Measurements from ENCODE around the gene MYO1B. TPM values are rescaled to one million over a fixed set of nuclear protein-coding genes. Genes with fewer than 3 reads are reported as not detected.

The MYO1B gene
- polyA plus RNA-seq, 1 donor from 2014 or later = 72.2 TPM

DNA sequence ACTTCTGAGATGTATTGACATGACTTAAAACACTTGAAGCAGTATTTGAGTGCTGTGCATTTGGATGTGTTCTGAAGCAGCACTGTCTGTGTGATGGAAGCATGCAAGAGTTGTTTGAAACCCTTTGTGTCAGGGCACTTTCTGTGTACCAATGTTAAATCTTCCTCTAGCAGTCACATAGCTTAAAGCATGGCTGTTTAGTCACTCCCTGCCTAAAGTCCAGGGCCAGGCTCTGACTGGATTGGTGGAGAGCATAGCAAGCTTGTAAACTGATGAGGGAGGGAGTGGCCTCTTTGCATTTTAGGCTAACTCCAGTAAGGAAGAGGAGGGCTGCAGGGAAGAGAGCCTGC lies 73.5 kb downstream of the MYO1B start:
- no peaks in the 10 kb centered on the region for H3K27me3 ChIP-seq (ENCODE audit: insufficient read depth, low read depth, low read length)
- no peak overlapping the region for H3K4me3 ChIP-seq (ENCODE audit: low read length)
- no peak overlapping the region for H3K27ac ChIP-seq (ENCODE audit: low read length)
- no peaks in the 10 kb centered on the region for H3K36me3 ChIP-seq (ENCODE audit: insufficient read depth, low read length)
- TF ChIP-seq, protein P1, sequence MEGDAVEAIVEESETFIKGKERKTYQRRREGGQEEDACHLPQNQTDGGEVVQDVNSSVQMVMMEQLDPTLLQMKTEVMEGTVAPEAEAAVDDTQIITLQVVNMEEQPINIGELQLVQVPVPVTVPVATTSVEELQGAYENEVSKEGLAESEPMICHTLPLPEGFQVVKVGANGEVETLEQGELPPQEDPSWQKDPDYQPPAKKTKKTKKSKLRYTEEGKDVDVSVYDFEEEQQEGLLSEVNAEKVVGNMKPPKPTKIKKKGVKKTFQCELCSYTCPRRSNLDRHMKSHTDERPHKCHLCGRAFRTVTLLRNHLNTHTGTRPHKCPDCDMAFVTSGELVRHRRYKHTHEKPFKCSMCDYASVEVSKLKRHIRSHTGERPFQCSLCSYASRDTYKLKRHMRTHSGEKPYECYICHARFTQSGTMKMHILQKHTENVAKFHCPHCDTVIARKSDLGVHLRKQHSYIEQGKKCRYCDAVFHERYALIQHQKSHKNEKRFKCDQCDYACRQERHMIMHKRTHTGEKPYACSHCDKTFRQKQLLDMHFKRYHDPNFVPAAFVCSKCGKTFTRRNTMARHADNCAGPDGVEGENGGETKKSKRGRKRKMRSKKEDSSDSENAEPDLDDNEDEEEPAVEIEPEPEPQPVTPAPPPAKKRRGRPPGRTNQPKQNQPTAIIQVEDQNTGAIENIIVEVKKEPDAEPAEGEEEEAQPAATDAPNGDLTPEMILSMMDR (IDR thresholded peaks at IDR 0.05; ENCODE audit: poor library complexity, severe bottlenecking) = no peak
- no peak for TF ChIP-seq RAD21 (conservative IDR thresholded peaks at IDR 0.05)
- TF ChIP-seq, protein P2, sequence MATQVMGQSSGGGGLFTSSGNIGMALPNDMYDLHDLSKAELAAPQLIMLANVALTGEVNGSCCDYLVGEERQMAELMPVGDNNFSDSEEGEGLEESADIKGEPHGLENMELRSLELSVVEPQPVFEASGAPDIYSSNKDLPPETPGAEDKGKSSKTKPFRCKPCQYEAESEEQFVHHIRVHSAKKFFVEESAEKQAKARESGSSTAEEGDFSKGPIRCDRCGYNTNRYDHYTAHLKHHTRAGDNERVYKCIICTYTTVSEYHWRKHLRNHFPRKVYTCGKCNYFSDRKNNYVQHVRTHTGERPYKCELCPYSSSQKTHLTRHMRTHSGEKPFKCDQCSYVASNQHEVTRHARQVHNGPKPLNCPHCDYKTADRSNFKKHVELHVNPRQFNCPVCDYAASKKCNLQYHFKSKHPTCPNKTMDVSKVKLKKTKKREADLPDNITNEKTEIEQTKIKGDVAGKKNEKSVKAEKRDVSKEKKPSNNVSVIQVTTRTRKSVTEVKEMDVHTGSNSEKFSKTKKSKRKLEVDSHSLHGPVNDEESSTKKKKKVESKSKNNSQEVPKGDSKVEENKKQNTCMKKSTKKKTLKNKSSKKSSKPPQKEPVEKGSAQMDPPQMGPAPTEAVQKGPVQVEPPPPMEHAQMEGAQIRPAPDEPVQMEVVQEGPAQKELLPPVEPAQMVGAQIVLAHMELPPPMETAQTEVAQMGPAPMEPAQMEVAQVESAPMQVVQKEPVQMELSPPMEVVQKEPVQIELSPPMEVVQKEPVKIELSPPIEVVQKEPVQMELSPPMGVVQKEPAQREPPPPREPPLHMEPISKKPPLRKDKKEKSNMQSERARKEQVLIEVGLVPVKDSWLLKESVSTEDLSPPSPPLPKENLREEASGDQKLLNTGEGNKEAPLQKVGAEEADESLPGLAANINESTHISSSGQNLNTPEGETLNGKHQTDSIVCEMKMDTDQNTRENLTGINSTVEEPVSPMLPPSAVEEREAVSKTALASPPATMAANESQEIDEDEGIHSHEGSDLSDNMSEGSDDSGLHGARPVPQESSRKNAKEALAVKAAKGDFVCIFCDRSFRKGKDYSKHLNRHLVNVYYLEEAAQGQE (IDR thresholded peaks at IDR 0.05; ENCODE audit: borderline replicate concordance) = no peak
- no peak for TF ChIP-seq SMC3 (conservative IDR thresholded peaks at IDR 0.05; ENCODE audit: poor library complexity)
- no peak for TF ChIP-seq POLR2AphosphoS5 (IDR thresholded peaks at IDR 0.05)
- no peak for TF ChIP-seq EZH2 (IDR thresholded peaks at IDR 0.05; ENCODE audit: borderline replicate concordance, insufficient read depth, low read length, poor library complexity, severe bottlenecking)
- TF ChIP-seq EP300 (conservative IDR thresholded peaks at IDR 0.05; ENCODE audit: poor library complexity, severe bottlenecking) = no peak
- no peak for TF ChIP-seq MXI1 (conservative IDR thresholded peaks at IDR 0.05; ENCODE audit: poor library complexity, severe bottlenecking)
- TF ChIP-seq TAF1 (IDR thresholded peaks at IDR 0.05; ENCODE audit: low read depth) = no peak
- H3K9me2 ChIP-seq (ENCODE audit: insufficient read depth, low read length) = no peaks in the 10 kb centered on the region
- peaks cover 39% of the 10 kb centered on the region for H3K79me2 ChIP-seq (replicated peaks; ENCODE audit: insufficient read depth, low read length)
- no peak overlapping the region for H3K4me2 ChIP-seq (ENCODE audit: low read length)
- no peaks in the 10 kb centered on the region for H3K9me3 ChIP-seq (ENCODE audit: low read length)
- H2AFZ ChIP-seq (ENCODE audit: low read depth, low read length) = no peak overlapping the region
- H3F3A ChIP-seq (ENCODE audit: insufficient read depth, low read length, poor library complexity, severe bottlenecking) = no peaks in the 10 kb centered on the region
- H4K20me1 ChIP-seq (ENCODE audit: insufficient read depth) = no peaks in the 10 kb centered on the region
- no peak overlapping the region for H3K9ac ChIP-seq (ENCODE audit: low read length)

DNA sequence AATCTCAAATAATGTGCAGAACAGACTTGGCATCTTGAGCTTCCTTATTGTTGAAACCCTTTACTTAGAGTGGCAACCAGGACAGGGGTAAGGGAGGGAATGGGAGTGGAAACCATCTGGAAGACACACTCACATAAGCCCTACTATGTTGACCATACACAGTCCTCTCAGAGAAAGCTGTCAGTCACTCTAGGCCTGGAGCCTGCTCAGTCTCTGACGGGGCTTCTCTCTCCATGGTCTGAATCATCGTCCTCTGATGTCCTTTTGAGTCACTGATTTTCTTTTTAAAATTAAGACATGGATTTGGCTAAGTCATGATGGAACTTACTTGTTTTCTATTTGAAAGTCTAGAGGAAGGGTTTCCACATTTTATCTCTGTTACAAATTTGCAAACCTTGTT lies 74.0 kb downstream of the MYO1B start:
- Histone ChIP-seq H3K36me3 (ENCODE audit: insufficient read depth, low read length) (no peaks in the 10 kb centered on the region), H3K4me2 (ENCODE audit: low read length) (no peak overlapping the region), H3K79me2 (replicated peaks; ENCODE audit: insufficient read depth, low read length) (peaks cover 41% of the 10 kb centered on the region), H2AFZ (ENCODE audit: low read depth, low read length) (no peak overlapping the region), H4K20me1 (ENCODE audit: insufficient read depth) (no peaks in the 10 kb centered on the region), H3K27ac (ENCODE audit: low read length) (no peak overlapping the region), H3F3A (ENCODE audit: insufficient read depth, low read length, poor library complexity, severe bottlenecking) (no peaks in the 10 kb centered on the region), H3K9ac (ENCODE audit: low read length) (no peak overlapping the region), H3K4me3 (ENCODE audit: low read length) (no peak overlapping the region), H3K9me2 (ENCODE audit: insufficient read depth, low read length) (no peaks in the 10 kb centered on the region), H3K9me3 (ENCODE audit: low read length) (no peaks in the 10 kb centered on the region), H3K27me3 (ENCODE audit: insufficient read depth, low read depth, low read length) (no peaks in the 10 kb centered on the region)
- no peak for TF ChIP-seq MXI1 (conservative IDR thresholded peaks at IDR 0.05; ENCODE audit: poor library complexity, severe bottlenecking)
- TF ChIP-seq, protein P1 (IDR thresholded peaks at IDR 0.05; ENCODE audit: poor library complexity, severe bottlenecking) = no peak
- no peak for TF ChIP-seq SMC3 (conservative IDR thresholded peaks at IDR 0.05; ENCODE audit: poor library complexity)
- no peak for TF ChIP-seq RAD21 (conservative IDR thresholded peaks at IDR 0.05)
- TF ChIP-seq, protein P2 (IDR thresholded peaks at IDR 0.05; ENCODE audit: borderline replicate concordance) = no peak
- TF ChIP-seq EP300 (conservative IDR thresholded peaks at IDR 0.05; ENCODE audit: poor library complexity, severe bottlenecking) = no peak
- no peak for TF ChIP-seq POLR2AphosphoS5 (IDR thresholded peaks at IDR 0.05)
- no peak for TF ChIP-seq TAF1 (IDR thresholded peaks at IDR 0.05; ENCODE audit: low read depth)
- no peak for TF ChIP-seq EZH2 (IDR thresholded peaks at IDR 0.05; ENCODE audit: borderline replicate concordance, insufficient read depth, low read length, poor library complexity, severe bottlenecking)
